ENCODE results near the gene CORO2B. TPM values are rescaled to one million over a fixed set of nuclear protein-coding genes. Genes with fewer than 3 reads are reported as not detected.

Gene CORO2B
- total RNA-seq, 1 donor from 2014 or later = 16.3 TPM

- no peak for TF ChIP-seq CTCF (IDR thresholded peaks at IDR 0.05; ENCODE audit: partially characterized antibody, unreplicated experiment)
- Mint-ChIP-seq H3K4me1 (ENCODE audit: low read depth, unreplicated experiment) (peaks cover 7% of the 10 kb centered on the region), H3K36me3 (ENCODE audit: unreplicated experiment) (no peaks in the 10 kb centered on the region), H3K27me3 (ENCODE audit: unreplicated experiment) (peaks cover 7% of the 10 kb centered on the region), H3K9me3 (ENCODE audit: unreplicated experiment) (peaks cover 4% of the 10 kb centered on the region), H3K4me3 (ENCODE audit: unreplicated experiment) (no peak overlapping the region), H3K27ac (ENCODE audit: unreplicated experiment) (no peak overlapping the region)
- peak; percentile 6 for DNase-seq
Observed at GRCh38 chr15:68583321-68583720, 4.5 kb downstream of the CORO2B start.

GRCh38 chr15:68583936-68584755, 5.4 kb downstream of the CORO2B start:
- peaks cover 7% of the 10 kb centered on the region for H3K27me3 Mint-ChIP-seq (ENCODE audit: unreplicated experiment)
- H3K36me3 Mint-ChIP-seq (ENCODE audit: unreplicated experiment) = no peaks in the 10 kb centered on the region
- H3K4me1 Mint-ChIP-seq (ENCODE audit: low read depth, unreplicated experiment) = peaks cover 8% of the 10 kb centered on the region
- H3K27ac Mint-ChIP-seq (ENCODE audit: unreplicated experiment) = no peak overlapping the region
- no peak overlapping the region for H3K4me3 Mint-ChIP-seq (ENCODE audit: unreplicated experiment)
- DNase-seq = peak; percentile 13
- TF ChIP-seq CTCF (IDR thresholded peaks at IDR 0.05; ENCODE audit: partially characterized antibody, unreplicated experiment) = no peak
- peaks cover 4% of the 10 kb centered on the region for H3K9me3 Mint-ChIP-seq (ENCODE audit: unreplicated experiment)

- Mint-ChIP-seq H3K36me3 (ENCODE audit: unreplicated experiment) (no peaks in the 10 kb centered on the region), H3K9me3 (ENCODE audit: unreplicated experiment) (peaks cover 2% of the 10 kb centered on the region), H3K4me1 (ENCODE audit: low read depth, unreplicated experiment) (peaks cover 8% of the 10 kb centered on the region), H3K4me3 (ENCODE audit: unreplicated experiment) (no peak overlapping the region), H3K27me3 (ENCODE audit: unreplicated experiment) (peaks cover 4% of the 10 kb centered on the region), H3K27ac (ENCODE audit: unreplicated experiment) (peak overlapping the region; percentile 59)
- TF ChIP-seq CTCF (IDR thresholded peaks at IDR 0.05; ENCODE audit: partially characterized antibody, unreplicated experiment) = no peak
- DNase-seq = peak; percentile 7
Observed at GRCh38 chr15:68584756-68585573, 6.2 kb downstream of the CORO2B start.

GRCh38 chr15:68585574-68586273, 6.9 kb downstream of the CORO2B start:
- Mint-ChIP-seq H3K36me3 (ENCODE audit: unreplicated experiment) (no peaks in the 10 kb centered on the region), H3K4me1 (ENCODE audit: low read depth, unreplicated experiment) (peaks cover 9% of the 10 kb centered on the region), H3K4me3 (ENCODE audit: unreplicated experiment) (no peak overlapping the region), H3K27ac (ENCODE audit: unreplicated experiment) (no peak overlapping the region), H3K9me3 (ENCODE audit: unreplicated experiment) (peaks cover 1% of the 10 kb centered on the region), H3K27me3 (ENCODE audit: unreplicated experiment) (no peaks in the 10 kb centered on the region)
- no peak for TF ChIP-seq CTCF (IDR thresholded peaks at IDR 0.05; ENCODE audit: partially characterized antibody, unreplicated experiment)
- DNase-seq = peak; percentile 2
